ENCODE results near the gene PKNOX1. TPM values are rescaled to one million over a fixed set of nuclear protein-coding genes. Genes with fewer than 3 reads are reported as not detected.
A peak's percentile ranks its signal among the peaks of the same experiment; 100 is the strongest.
"Not testable (repeated sequence)": the region's sequence is repeated elsewhere in the genome, so short reads cannot be mapped to it uniquely, and the experiment has no call there.

PKNOX1 gene
- polyA plus RNA-seq, 2 donors: 6.0 to 7.1 TPM

- not testable (repeated sequence) for H3K4me3 ChIP-seq (ENCODE audit: low read depth in 1 of 2, low read length in 2 of 2); H3K9me3 ChIP-seq (ENCODE audit: control insufficient read depth in 2 of 2, insufficient read depth in 1 of 2, low read depth in 1 of 2, low read length in 1 of 2); H3K36me3 ChIP-seq (ENCODE audit: control insufficient read depth in 2 of 2, insufficient read depth in 2 of 2, low read length in 1 of 2); H3K27ac ChIP-seq (ENCODE audit: low read depth in 2 of 2, low read length in 1 of 2); H3K27me3 ChIP-seq (ENCODE audit: control insufficient read depth in 1 of 2, insufficient read depth in 2 of 2, low read length in 2 of 2); H3K4me1 ChIP-seq (ENCODE audit: control insufficient read depth in 2 of 2, insufficient read depth in 2 of 2, low read length in 1 of 2)
- 90 to 91% methylated on average over 4 to 10 of the region's 14 CpGs for WGBS, 2 donors
Measured at GRCh38 chr21:43043291-43043690, 68.9 kb downstream of the PKNOX1 start.

DNA sequence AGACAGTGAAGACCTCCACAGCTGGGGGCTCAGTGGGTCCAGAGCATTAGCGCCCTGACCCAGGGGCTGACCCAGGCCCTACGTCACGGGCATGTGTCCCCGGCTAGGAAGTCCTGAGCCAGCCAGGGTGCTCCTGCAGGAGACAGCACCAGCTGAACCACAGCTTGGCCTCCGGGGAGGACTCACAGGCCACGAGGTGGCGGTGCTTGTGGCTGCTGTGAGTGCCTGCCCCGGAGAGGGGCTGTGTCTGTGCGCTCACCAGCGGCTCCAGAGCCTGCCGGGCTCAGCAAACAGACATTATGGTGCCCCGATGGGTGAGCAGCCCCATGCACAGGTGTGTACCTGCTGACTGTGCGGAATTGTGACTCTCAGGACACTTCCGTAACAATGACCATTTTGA, 70.2 kb downstream of the PKNOX1 start:
- not testable (repeated sequence) for H3K4me1 ChIP-seq (ENCODE audit: control insufficient read depth in 2 of 2, insufficient read depth in 2 of 2, low read length in 1 of 2); H3K9me3 ChIP-seq (ENCODE audit: control insufficient read depth in 2 of 2, insufficient read depth in 1 of 2, low read depth in 1 of 2, low read length in 1 of 2); H3K27me3 ChIP-seq (ENCODE audit: control insufficient read depth in 1 of 2, insufficient read depth in 2 of 2, low read length in 2 of 2); H3K36me3 ChIP-seq (ENCODE audit: control insufficient read depth in 2 of 2, insufficient read depth in 2 of 2, low read length in 1 of 2); H3K4me3 ChIP-seq (ENCODE audit: low read depth in 1 of 2, low read length in 2 of 2); H3K27ac ChIP-seq (ENCODE audit: low read depth in 2 of 2, low read length in 1 of 2)
- 77 to 85% methylated on average over 8 to 12 of the region's 14 CpGs for WGBS, 2 donors

DNA sequence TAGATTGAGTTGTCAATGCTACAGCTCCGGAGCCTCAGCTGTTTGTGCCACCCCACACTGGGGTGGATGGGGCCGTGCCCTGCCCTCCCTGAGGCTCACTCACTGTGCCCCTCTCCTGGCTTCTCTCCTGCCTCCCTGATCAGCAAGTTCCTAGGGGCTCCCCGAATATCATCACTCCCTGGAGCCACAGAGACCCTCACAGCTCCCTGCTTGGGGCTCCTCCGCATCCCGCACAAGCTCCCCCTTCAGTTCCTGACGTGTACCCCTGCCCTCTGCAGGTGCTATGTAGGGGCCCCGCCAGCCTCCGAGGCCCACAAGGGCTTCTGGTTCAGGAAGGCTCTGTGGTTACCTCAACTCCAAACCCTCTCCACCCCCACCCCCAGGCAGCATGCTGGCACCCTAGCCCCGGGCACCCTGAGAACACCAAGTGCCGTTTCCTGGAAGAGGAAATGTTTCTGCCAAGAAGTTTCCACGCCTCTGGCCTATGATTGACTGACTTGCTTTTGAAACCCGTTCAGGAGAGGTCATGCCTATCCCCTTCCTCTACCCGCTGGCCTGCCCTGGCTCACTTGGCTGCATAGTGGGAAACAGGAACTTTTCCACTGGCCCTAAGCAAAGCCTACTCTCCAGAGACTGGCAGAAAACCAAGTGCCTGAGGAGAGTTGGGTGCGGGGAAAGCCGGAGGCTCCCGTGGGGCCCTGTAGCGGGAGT, 71.0 kb downstream of the PKNOX1 start:
- not testable (repeated sequence) for H3K36me3 ChIP-seq (ENCODE audit: control insufficient read depth in 2 of 2, insufficient read depth in 2 of 2, low read length in 1 of 2); H3K27ac ChIP-seq (ENCODE audit: low read depth in 2 of 2, low read length in 1 of 2); H3K4me3 ChIP-seq (ENCODE audit: low read depth in 1 of 2, low read length in 2 of 2); H3K27me3 ChIP-seq (ENCODE audit: control insufficient read depth in 1 of 2, insufficient read depth in 2 of 2, low read length in 2 of 2); H3K9me3 ChIP-seq (ENCODE audit: control insufficient read depth in 2 of 2, insufficient read depth in 1 of 2, low read depth in 1 of 2, low read length in 1 of 2); H3K4me1 ChIP-seq (ENCODE audit: control insufficient read depth in 2 of 2, insufficient read depth in 2 of 2, low read length in 1 of 2)
- WGBS, 2 donors: 29 to 35% methylated on average over 7 to 8 of the region's 17 CpGs

DNA sequence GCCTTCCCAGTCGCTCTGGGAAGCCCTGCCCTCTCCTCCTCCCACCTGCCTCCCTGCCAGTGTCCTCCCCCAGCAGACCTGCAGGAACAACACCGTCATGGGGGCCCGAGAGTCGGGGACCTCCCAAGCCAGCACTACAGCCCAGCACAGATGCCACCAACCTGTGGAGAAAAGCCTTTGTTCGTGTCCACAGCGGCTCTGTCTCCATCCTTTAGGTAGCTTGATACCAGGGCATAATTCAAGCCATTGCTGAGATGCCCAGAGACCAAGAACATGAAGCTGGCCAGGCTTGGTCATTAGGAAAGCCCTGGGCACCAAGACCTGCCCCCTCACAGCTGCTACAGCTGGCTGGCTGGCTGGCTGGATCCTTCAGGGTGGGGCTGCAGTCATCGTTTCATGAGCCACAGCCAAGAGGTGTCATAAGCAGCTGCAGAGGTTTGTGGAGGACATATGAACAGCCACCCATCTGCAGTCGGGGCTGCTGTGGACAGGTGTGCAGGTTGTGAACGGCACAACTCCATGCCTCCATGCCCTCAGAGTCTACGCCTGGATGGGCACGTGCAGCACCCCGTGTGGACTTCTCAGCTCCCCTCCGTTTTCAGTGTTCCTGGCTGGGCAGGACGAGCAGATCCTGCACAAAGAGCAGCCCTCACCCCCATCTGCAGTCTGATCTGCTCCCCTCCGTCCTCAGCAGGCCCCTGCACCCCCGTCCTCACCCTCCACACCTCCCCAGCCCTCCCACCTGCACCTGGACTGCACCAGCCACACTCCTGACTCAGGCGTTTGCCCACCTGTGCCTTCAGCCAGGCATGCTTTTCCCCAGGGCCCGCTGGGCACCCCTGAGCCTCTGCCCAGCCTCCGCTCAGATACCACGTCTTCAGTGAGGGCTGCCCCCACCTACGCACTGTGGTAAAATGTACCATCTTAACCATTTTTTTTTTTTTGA, 71.8 kb downstream of the PKNOX1 start:
- not testable (repeated sequence) for H3K4me1 ChIP-seq (ENCODE audit: control insufficient read depth in 2 of 2, insufficient read depth in 2 of 2, low read length in 1 of 2); H3K9me3 ChIP-seq (ENCODE audit: control insufficient read depth in 2 of 2, insufficient read depth in 1 of 2, low read depth in 1 of 2, low read length in 1 of 2); H3K4me3 ChIP-seq (ENCODE audit: low read depth in 1 of 2, low read length in 2 of 2); H3K36me3 ChIP-seq (ENCODE audit: control insufficient read depth in 2 of 2, insufficient read depth in 2 of 2, low read length in 1 of 2); H3K27me3 ChIP-seq (ENCODE audit: control insufficient read depth in 1 of 2, insufficient read depth in 2 of 2, low read length in 2 of 2)
- H3K27ac ChIP-seq (ENCODE audit: low read depth in 2 of 2, low read length in 1 of 2): peak overlapping the region in 1 of 2 donors; percentile 55
- WGBS, 2 donors: 45 to 47% methylated on average over 13 to 17 of the region's 21 CpGs

DNA sequence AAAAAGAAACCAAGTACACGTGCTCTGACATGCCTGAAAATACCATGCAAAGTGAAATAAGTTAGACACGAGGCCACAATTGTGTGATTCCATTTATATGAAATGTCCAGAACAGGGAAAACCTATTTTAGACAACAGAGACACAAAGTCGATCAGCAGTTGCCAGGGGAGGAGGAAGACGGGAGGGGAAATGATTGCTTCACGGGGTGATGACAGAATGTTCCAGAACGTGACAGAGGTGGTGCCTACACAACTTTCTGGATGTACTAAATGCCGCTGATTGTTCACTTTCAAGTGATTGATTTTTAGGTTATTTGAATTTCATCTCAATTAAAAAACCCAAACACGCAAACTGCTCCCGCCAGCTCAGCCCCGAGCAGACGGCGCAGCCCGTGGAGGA, 78.8 kb downstream of the PKNOX1 start:
- not testable (repeated sequence) for H3K4me1 ChIP-seq (ENCODE audit: control insufficient read depth in 2 of 2, insufficient read depth in 2 of 2, low read length in 1 of 2); H3K9me3 ChIP-seq (ENCODE audit: control insufficient read depth in 2 of 2, insufficient read depth in 1 of 2, low read depth in 1 of 2, low read length in 1 of 2); H3K27me3 ChIP-seq (ENCODE audit: control insufficient read depth in 1 of 2, insufficient read depth in 2 of 2, low read length in 2 of 2); H3K4me3 ChIP-seq (ENCODE audit: low read depth in 1 of 2, low read length in 2 of 2); H3K27ac ChIP-seq (ENCODE audit: low read depth in 2 of 2, low read length in 1 of 2); H3K36me3 ChIP-seq (ENCODE audit: control insufficient read depth in 2 of 2, insufficient read depth in 2 of 2, low read length in 1 of 2)
- no CpG with 5 or more reads among the region's 13 CpGs for WGBS, 2 donors

- not testable (repeated sequence) for H3K9me3 ChIP-seq (ENCODE audit: control insufficient read depth in 2 of 2, insufficient read depth in 1 of 2, low read depth in 1 of 2, low read length in 1 of 2); H3K4me3 ChIP-seq (ENCODE audit: low read depth in 1 of 2, low read length in 2 of 2); H3K27ac ChIP-seq (ENCODE audit: low read depth in 2 of 2, low read length in 1 of 2); H3K27me3 ChIP-seq (ENCODE audit: control insufficient read depth in 1 of 2, insufficient read depth in 2 of 2, low read length in 2 of 2); H3K36me3 ChIP-seq (ENCODE audit: control insufficient read depth in 2 of 2, insufficient read depth in 2 of 2, low read length in 1 of 2); H3K4me1 ChIP-seq (ENCODE audit: control insufficient read depth in 2 of 2, insufficient read depth in 2 of 2, low read length in 1 of 2)
- WGBS, 2 donors: 69 to 82% methylated on average over 2 of the region's 28 CpGs
Measured at GRCh38 chr21:43062955-43063664, 88.7 kb downstream of the PKNOX1 start.

GRCh38 chr21:43064265-43064917, 90.0 kb downstream of the PKNOX1 start:
- not testable (repeated sequence) for H3K27ac ChIP-seq (ENCODE audit: low read depth in 2 of 2, low read length in 1 of 2); H3K36me3 ChIP-seq (ENCODE audit: control insufficient read depth in 2 of 2, insufficient read depth in 2 of 2, low read length in 1 of 2); H3K9me3 ChIP-seq (ENCODE audit: control insufficient read depth in 2 of 2, insufficient read depth in 1 of 2, low read depth in 1 of 2, low read length in 1 of 2); H3K4me1 ChIP-seq (ENCODE audit: control insufficient read depth in 2 of 2, insufficient read depth in 2 of 2, low read length in 1 of 2); H3K4me3 ChIP-seq (ENCODE audit: low read depth in 1 of 2, low read length in 2 of 2); H3K27me3 ChIP-seq (ENCODE audit: control insufficient read depth in 1 of 2, insufficient read depth in 2 of 2, low read length in 2 of 2)
- no CpG with 5 or more reads among the region's 22 CpGs for whole genome bisulfite sequencing, 2 donors

- not testable (repeated sequence) for H3K4me1 ChIP-seq (ENCODE audit: control insufficient read depth in 2 of 2, insufficient read depth in 2 of 2, low read length in 1 of 2); H3K4me3 ChIP-seq (ENCODE audit: low read depth in 1 of 2, low read length in 2 of 2); H3K9me3 ChIP-seq (ENCODE audit: control insufficient read depth in 2 of 2, insufficient read depth in 1 of 2, low read depth in 1 of 2, low read length in 1 of 2); H3K36me3 ChIP-seq (ENCODE audit: control insufficient read depth in 2 of 2, insufficient read depth in 2 of 2, low read length in 1 of 2); H3K27ac ChIP-seq (ENCODE audit: low read depth in 2 of 2, low read length in 1 of 2); H3K27me3 ChIP-seq (ENCODE audit: control insufficient read depth in 1 of 2, insufficient read depth in 2 of 2, low read length in 2 of 2)
- WGBS, 2 donors: 85 to 96% methylated on average over 5 to 14 of the region's 30 CpGs
Measured at GRCh38 chr21:43065991-43066390, 91.6 kb downstream of the PKNOX1 start.

DNA sequence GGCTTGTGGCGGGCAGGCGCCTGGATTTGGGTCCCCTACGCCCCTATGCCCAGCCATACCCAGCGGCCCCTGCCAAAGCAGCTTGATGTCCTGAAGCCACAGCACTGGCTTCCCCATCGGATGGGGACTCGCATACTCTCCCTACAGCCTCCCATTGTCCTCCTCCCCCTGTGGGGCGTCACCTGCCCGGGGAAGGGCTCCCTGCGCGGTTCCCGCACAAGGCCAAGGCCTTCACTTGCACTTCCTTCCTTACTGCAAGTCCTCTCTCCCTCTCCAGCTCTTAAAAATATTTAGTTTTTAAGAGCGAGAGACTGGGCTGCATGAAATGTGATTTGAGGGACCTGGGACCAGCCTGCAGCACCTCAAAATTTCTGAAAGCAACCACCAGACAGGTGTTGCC, 92.3 kb downstream of the PKNOX1 start:
- not testable (repeated sequence) for H3K36me3 ChIP-seq (ENCODE audit: control insufficient read depth in 2 of 2, insufficient read depth in 2 of 2, low read length in 1 of 2); H3K9me3 ChIP-seq (ENCODE audit: control insufficient read depth in 2 of 2, insufficient read depth in 1 of 2, low read depth in 1 of 2, low read length in 1 of 2); H3K27me3 ChIP-seq (ENCODE audit: control insufficient read depth in 1 of 2, insufficient read depth in 2 of 2, low read length in 2 of 2); H3K27ac ChIP-seq (ENCODE audit: low read depth in 2 of 2, low read length in 1 of 2); H3K4me1 ChIP-seq (ENCODE audit: control insufficient read depth in 2 of 2, insufficient read depth in 2 of 2, low read length in 1 of 2); H3K4me3 ChIP-seq (ENCODE audit: low read depth in 1 of 2, low read length in 2 of 2)
- WGBS, 2 donors: 75 to 85% methylated on average over 7 to 8 of the region's 12 CpGs

All from esophagus (tissue), 2 donors.